ENCODE results near the gene NCAM1. TPM values are rescaled to one million over a fixed set of nuclear protein-coding genes. Genes with fewer than 3 reads are reported as not detected.

The NCAM1 gene
- total and polyA plus RNA-seq, 9 of the 15 experiments (the other 6 are each of a cell fraction or from before 2014, with no cell fraction given): 0.09 to 0.23 TPM; not detected in 7

DNA sequence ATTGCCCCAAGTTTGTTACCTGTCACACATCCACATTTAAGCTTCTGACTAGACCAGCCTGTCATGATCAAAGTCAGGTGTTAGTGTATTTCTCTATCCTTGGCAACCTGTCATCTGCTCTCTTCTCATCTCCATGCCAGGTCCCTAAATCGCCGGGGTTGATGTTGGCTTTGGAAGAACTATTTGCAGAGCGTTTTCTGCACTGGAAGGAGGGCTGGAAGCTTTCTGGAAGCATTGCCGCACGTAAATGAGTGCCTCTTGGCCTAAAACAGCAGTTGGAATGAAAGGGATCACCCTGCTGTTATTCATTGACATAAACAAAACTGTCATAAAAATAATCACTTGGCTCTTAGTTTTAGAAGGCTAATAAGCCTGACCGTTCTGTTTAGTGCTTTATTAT, 354.6 kb downstream of the NCAM1 start (continued):
- TF ChIP-seq, protein P1, sequence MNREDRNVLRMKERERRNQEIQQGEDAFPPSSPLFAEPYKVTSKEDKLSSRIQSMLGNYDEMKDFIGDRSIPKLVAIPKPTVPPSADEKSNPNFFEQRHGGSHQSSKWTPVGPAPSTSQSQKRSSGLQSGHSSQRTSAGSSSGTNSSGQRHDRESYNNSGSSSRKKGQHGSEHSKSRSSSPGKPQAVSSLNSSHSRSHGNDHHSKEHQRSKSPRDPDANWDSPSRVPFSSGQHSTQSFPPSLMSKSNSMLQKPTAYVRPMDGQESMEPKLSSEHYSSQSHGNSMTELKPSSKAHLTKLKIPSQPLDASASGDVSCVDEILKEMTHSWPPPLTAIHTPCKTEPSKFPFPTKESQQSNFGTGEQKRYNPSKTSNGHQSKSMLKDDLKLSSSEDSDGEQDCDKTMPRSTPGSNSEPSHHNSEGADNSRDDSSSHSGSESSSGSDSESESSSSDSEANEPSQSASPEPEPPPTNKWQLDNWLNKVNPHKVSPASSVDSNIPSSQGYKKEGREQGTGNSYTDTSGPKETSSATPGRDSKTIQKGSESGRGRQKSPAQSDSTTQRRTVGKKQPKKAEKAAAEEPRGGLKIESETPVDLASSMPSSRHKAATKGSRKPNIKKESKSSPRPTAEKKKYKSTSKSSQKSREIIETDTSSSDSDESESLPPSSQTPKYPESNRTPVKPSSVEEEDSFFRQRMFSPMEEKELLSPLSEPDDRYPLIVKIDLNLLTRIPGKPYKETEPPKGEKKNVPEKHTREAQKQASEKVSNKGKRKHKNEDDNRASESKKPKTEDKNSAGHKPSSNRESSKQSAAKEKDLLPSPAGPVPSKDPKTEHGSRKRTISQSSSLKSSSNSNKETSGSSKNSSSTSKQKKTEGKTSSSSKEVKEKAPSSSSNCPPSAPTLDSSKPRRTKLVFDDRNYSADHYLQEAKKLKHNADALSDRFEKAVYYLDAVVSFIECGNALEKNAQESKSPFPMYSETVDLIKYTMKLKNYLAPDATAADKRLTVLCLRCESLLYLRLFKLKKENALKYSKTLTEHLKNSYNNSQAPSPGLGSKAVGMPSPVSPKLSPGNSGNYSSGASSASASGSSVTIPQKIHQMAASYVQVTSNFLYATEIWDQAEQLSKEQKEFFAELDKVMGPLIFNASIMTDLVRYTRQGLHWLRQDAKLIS (CRISPR knock-in tag; IDR thresholded peaks at IDR 0.05): no peak

DNA sequence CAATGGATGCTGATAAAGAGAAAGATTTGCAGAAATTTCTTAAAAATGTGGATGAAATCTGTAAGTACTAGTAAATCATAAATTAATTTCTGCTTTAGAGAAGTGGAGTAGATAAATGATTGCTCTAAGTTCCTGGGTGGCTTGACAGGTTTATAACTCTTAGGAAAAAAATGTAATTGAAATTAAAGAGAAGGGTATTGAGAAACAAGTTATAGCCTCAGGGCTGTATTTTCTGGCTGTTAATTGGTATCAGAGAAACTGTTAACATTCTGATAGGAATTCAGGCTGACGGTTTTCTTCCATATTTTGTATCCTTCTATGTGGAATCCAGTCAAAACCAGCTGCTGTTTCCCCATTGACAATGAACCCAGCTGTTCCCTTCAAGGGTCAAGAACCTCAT, 355.0 kb downstream of the NCAM1 start:
- Histone ChIP-seq H3K27ac (ENCODE audit: extremely low read depth, low read depth, low read length) (no peak overlapping the region), H3K4me1 (replicated peaks in 1 of 2; ENCODE audit: control insufficient read depth in 2 of 2, insufficient read depth in 2 of 2, low read length in 2 of 2) (peaks cover 5 to 8% of the 10 kb centered on the region in 2 experiments; a peak in 4 of 5 replicates), H3K9me3 (replicated peaks; ENCODE audit: control insufficient read depth, insufficient read depth, low read depth, low read length) (no peaks in the 10 kb centered on the region), H3K27me3 (ENCODE audit: control insufficient read depth in 2 of 2, insufficient read depth in 2 of 2, low read length in 2 of 2) (no peaks in the 10 kb centered on the region), H3K9me1 (ENCODE audit: control insufficient read depth, insufficient read depth, low read length) (no peaks in the 10 kb centered on the region), H3K79me2 (ENCODE audit: control insufficient read depth, insufficient read depth, low read length) (peaks cover 6% of the 10 kb centered on the region; the same call in 2 of the 3 replicates), H4K20me1 (replicated peaks; ENCODE audit: control insufficient read depth, insufficient read depth, low read length) (no peaks in the 10 kb centered on the region), H3K36me3 (ENCODE audit: control insufficient read depth, insufficient read depth, low read length) (no peaks in the 10 kb centered on the region), H2AFZ (ENCODE audit: low read depth, low read length) (no peak overlapping the region), H3K4me3 (no peak overlapping the region), H3K4me2 (ENCODE audit: insufficient read depth, low read length) (no peak overlapping the region), H3K9ac (ENCODE audit: insufficient read depth in 1 of 2, low read depth in 2 of 2, low read length in 2 of 2) (no peak overlapping the region)
- ATAC-seq: no peak
- 69% methylated on average over 1 of the region's 1 CpG for WGBS (ENCODE audit: insufficient coverage, low coverage, missing lambda C conversion rate)
- in situ Hi-C loops (cut with MboI): loop anchor here (25.0 kb wide), 2 partner anchors 221 to 946 kb away; no protein-coding TSS in a partner anchor
- no peak for DNase-seq (ENCODE audit: extremely low read depth in 1 of 4, low spot score in 3 of 4)
- ChIA-PET POLR2A (interaction anchor here (0.7 kb wide), 1 partner anchor 582 kb away, joined by 4 read pairs; no protein-coding TSS in a partner anchor), CTCF (ENCODE audit: low intra/inter-chr PET ratio) (no interaction called here)
- intact Hi-C loops (cut with micrococcal nuclease): no loop called here
- BruUV-seq (replicated peaks): no TSS peak
- no peak for FAIRE-seq
- TF ChIP-seq ZNF24 (IDR thresholded peaks at IDR 0.05) (no peak), WHSC1 (IDR thresholded peaks at IDR 0.05; ENCODE audit: low read length) (no peak), ZKSCAN1 (IDR thresholded peaks at IDR 0.05; ENCODE audit: low read depth, low read length) (no peak), SLC30A9 (CRISPR knock-in tag; IDR thresholded peaks at IDR 0.05) (no peak), HNRNPL (IDR thresholded peaks at IDR 0.05; ENCODE audit: low read depth, low read length) (no peak), XRCC3 (IDR thresholded peaks at IDR 0.05) (no peak), ZBTB7A (IDR thresholded peaks at IDR 0.05; ENCODE audit: borderline replicate concordance, control insufficient read depth, low read depth, low read length) (no peak), GTF2F1 (IDR thresholded peaks at IDR 0.05; ENCODE audit: low read depth, low read length) (no peak)
- TF ChIP-seq, protein P2, sequence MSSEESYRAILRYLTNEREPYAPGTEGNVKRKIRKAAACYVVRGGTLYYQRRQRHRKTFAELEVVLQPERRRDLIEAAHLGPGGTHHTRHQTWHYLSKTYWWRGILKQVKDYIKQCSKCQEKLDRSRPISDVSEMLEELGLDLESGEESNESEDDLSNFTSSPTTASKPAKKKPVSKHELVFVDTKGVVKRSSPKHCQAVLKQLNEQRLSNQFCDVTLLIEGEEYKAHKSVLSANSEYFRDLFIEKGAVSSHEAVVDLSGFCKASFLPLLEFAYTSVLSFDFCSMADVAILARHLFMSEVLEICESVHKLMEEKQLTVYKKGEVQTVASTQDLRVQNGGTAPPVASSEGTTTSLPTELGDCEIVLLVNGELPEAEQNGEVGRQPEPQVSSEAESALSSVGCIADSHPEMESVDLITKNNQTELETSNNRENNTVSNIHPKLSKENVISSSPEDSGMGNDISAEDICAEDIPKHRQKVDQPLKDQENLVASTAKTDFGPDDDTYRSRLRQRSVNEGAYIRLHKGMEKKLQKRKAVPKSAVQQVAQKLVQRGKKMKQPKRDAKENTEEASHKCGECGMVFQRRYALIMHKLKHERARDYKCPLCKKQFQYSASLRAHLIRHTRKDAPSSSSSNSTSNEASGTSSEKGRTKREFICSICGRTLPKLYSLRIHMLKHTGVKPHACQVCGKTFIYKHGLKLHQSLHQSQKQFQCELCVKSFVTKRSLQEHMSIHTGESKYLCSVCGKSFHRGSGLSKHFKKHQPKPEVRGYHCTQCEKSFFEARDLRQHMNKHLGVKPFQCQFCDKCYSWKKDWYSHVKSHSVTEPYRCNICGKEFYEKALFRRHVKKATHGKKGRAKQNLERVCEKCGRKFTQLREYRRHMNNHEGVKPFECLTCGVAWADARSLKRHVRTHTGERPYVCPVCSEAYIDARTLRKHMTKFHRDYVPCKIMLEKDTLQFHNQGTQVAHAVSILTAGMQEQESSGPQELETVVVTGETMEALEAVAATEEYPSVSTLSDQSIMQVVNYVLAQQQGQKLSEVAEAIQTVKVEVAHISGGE (CRISPR knock-in tag; IDR thresholded peaks at IDR 0.05): no peak

All from K562 (cell line).